ENCODE data around the gene SOX15. TPM values are rescaled to one million over a fixed set of nuclear protein-coding genes. Genes with fewer than 3 reads are reported as not detected.
A peak's percentile ranks its signal among the peaks of the same experiment; 100 is the strongest.

The SOX15 gene
- total RNA-seq, 2 donors from 2014 or later: 5.6 to 11.5 TPM

- Histone ChIP-seq H3K27me3 (no peaks in the 10 kb centered on the region), H3K4me1 (peaks cover 0 to 39% of the 10 kb centered on the region in 2 donors), H3K27ac (no peak overlapping the region), H3K4me3 (no peak overlapping the region), H3K36me3 (no peaks in the 10 kb centered on the region), H3K9me3 (no peaks in the 10 kb centered on the region)
- TF ChIP-seq CTCF (IDR thresholded peaks at IDR 0.05): no peak
- DNase-seq (ENCODE audit: low spot score): no peak
These were observed 34.5 kb downstream of the SOX15 start for GRCh38 chr17:7555320-7555948.

- H3K36me3 ChIP-seq: no peaks in the 10 kb centered on the region
- no peak for DNase-seq (ENCODE audit: low spot score)
- no peak overlapping the region for H3K4me3 ChIP-seq
- H3K4me1 ChIP-seq: peaks cover 0 to 32% of the 10 kb centered on the region in 2 donors
- TF ChIP-seq CTCF (IDR thresholded peaks at IDR 0.05): no peak
- no peaks in the 10 kb centered on the region for H3K9me3 ChIP-seq
- no peaks in the 10 kb centered on the region for H3K27me3 ChIP-seq
- H3K27ac ChIP-seq: no peak overlapping the region
These were observed 36.5 kb downstream of the SOX15 start for GRCh38 chr17:7553356-7553755.

GRCh38 chr17:7552621-7553051 lies 37.3 kb downstream of the SOX15 start:
- no peak for DNase-seq (ENCODE audit: low spot score)
- Histone ChIP-seq H3K4me3 (no peak overlapping the region), H3K36me3 (no peaks in the 10 kb centered on the region), H3K9me3 (no peaks in the 10 kb centered on the region), H3K27ac (no peak overlapping the region), H3K4me1 (peaks cover 0 to 30% of the 10 kb centered on the region in 2 donors), H3K27me3 (no peaks in the 10 kb centered on the region)
- TF ChIP-seq CTCF (IDR thresholded peaks at IDR 0.05): no peak

- Histone ChIP-seq H3K27ac (no peak overlapping the region), H3K36me3 (no peaks in the 10 kb centered on the region), H3K9me3 (no peaks in the 10 kb centered on the region), H3K27me3 (no peaks in the 10 kb centered on the region), H3K4me3 (no peak overlapping the region), H3K4me1 (peaks cover 0 to 22% of the 10 kb centered on the region in 2 donors)
- no peak for DNase-seq (ENCODE audit: low spot score)
- TF ChIP-seq CTCF (IDR thresholded peaks at IDR 0.05): no peak
These were observed 38.5 kb downstream of the SOX15 start for GRCh38 chr17:7551396-7551795.

- Histone ChIP-seq H3K27me3 (no peaks in the 10 kb centered on the region), H3K27ac (peak overlapping the region; percentile 80 to 95), H3K9me3 (no peaks in the 10 kb centered on the region), H3K4me1 (peaks cover 0 to 22% of the 10 kb centered on the region in 2 donors), H3K4me3 (no peak overlapping the region), H3K36me3 (no peaks in the 10 kb centered on the region)
- no peak for TF ChIP-seq CTCF (IDR thresholded peaks at IDR 0.05)
- DNase-seq (ENCODE audit: low spot score): no peak
These were observed 39.5 kb downstream of the SOX15 start for GRCh38 chr17:7550344-7550743.
